ENCODE measurements around the gene MCRIP1. TPM values are rescaled to one million over a fixed set of nuclear protein-coding genes. Genes with fewer than 3 reads are reported as not detected.

The MCRIP1 gene
- total and polyA plus RNA-seq, 2 of the 13 experiments (the other 11 are each of a cell fraction or from before 2014, with no cell fraction given) = 79.7 to 84.9 TPM

DNA sequence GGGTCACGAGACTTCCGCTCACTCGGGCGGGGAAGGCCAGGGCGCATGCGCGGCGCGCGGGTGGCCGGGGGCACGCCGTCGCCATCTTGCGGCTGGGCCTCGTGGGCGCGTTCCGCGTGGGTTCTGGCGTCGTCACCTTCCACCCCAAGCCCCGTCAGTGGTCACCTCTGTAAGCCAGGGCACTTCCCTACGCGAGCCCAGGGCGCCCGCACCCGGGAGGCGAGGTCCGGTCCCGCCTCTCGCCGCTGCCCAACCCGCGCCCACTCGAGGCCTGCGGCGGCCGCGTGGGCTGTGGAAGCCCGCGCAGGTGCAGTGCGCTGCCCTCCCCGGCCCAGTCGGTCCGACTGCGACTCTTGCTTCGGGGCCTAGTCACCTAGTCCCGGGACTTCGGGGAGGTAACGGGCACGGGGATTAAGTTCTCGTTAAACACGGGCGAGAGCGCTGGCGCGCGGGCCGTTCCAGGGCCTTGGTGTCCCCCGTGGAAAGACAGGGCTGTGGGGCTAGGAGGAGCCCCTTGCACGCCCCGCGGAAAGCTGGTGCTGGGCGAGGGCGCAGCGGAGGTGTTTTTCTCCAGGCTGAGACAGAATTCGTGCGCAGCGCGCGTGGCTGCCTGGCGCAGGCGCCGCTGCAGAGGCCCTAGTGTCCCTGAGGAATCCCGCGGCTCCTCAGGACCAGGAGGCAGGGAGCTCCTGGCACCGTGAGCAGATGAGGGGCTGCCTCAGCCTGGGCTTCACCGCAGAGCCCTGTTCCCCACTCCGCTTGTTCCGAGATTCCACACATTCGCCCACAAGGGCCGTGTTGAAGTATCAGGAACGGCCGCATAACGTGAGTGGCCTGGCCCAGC, 38.5 kb upstream of the MCRIP1 start:
- Histone ChIP-seq H3K36me3 (replicated peaks in 1 of 2; ENCODE audit: control insufficient read depth in 1 of 2, insufficient read depth in 2 of 2, low read length in 2 of 2) (peaks cover 11 to 18% of the 10 kb centered on the region in 2 experiments), H2AFZ (ENCODE audit: low read length) (no peak overlapping the region), H3K79me2 (ENCODE audit: insufficient read depth, low read length) (peaks cover 24% of the 10 kb centered on the region), H3K9ac (ENCODE audit: insufficient read depth, low read depth, low read length) (peak overlapping the region; percentile 100), H3K9me3 (ENCODE audit: low read length) (no peaks in the 10 kb centered on the region), H3K27ac (ENCODE audit: extremely low read length, insufficient read depth, low read length) (peak overlapping the region; percentile 98), H3K4me3 (replicated peaks in 1 of 3; ENCODE audit: insufficient read depth in 1 of 3, low read depth in 2 of 3, low read length in 3 of 3) (peak overlapping the region; percentile 65 to 92 (median 90)), H3K4me2 (ENCODE audit: low read depth, low read length) (peak overlapping the region; percentile 94), H3K27me3 (ENCODE audit: control insufficient read depth in 1 of 2, insufficient read depth in 2 of 2, low read length in 2 of 2) (no peaks in the 10 kb centered on the region), H4K20me1 (ENCODE audit: insufficient read depth, low read length) (peaks cover 29% of the 10 kb centered on the region; the same call in 1 of the 2 replicates), H3K4me1 (ENCODE audit: insufficient read depth, low read length) (peaks cover 52% of the 10 kb centered on the region)
- peak; percentile 86 for DNase-seq (ENCODE audit: low spot score)
- intact Hi-C loops (cut with micrococcal nuclease; ENCODE audit: unreplicated experiment) (loop anchor here (2.0 to 5.0 kb wide), 2 partner anchors 21 to 41 kb away; partner anchors contain the start of gene PCYT2), in situ Hi-C loops (cut with HindIII; ENCODE audit: extremely low pct_ligation_motif_present, low pct_unique_long_range_greater_than_20kb) (no loop called here)
- POLR2A ChIA-PET = interaction anchor here (0.9 to 4.3 kb wide), 15 partner anchors 9 to 231 kb away, joined by 3 to 26 read pairs (median 8); partner anchors contain the start of genes ALYREF, ANAPC11, ARL16 and CENPX
- CTCF ChIA-PET (ENCODE audit: low intra/inter-chr PET ratio, low total read pairs) = no interaction called here
- no peak; the same call in 2 of the 3 replicates for ATAC-seq
- no peak for FAIRE-seq
- BruUV-seq (replicated peaks) = TSS peak; percentile 85
- WGBS (ENCODE audit: low lambda C conversion rate) = 42% methylated on average over 10 of the region's 86 CpGs
- no peak; the same call in 1 of the 2 replicates for TF ChIP-seq SOX13 (IDR thresholded peaks at IDR 0.05)
- no peak for TF ChIP-seq SOX13 (CRISPR knock-in tag; conservative IDR thresholded peaks at IDR 0.05 in 1 of 2, IDR thresholded peaks at IDR 0.05 in 1 of 2)
- TF ChIP-seq, protein P1, sequence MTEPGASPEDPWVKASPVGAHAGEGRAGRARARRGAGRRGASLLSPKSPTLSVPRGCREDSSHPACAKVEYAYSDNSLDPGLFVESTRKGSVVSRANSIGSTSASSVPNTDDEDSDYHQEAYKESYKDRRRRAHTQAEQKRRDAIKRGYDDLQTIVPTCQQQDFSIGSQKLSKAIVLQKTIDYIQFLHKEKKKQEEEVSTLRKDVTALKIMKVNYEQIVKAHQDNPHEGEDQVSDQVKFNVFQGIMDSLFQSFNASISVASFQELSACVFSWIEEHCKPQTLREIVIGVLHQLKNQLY (CRISPR knock-in tag; IDR thresholded peaks at IDR 0.05) = no peak
- TF ChIP-seq ZNF326 (CRISPR knock-in tag; IDR thresholded peaks at IDR 0.05; ENCODE audit: borderline replicate concordance) = peak; percentile 74
- TF ChIP-seq SIX4 (CRISPR knock-in tag; IDR thresholded peaks at IDR 0.05) = peak; percentile 75; the same call in 1 of the 2 replicates
- TF ChIP-seq PPARG (CRISPR knock-in tag; conservative IDR thresholded peaks at IDR 0.05) = peak; percentile 35; the same call in 1 of the 2 replicates
- TF ChIP-seq, protein P2, sequence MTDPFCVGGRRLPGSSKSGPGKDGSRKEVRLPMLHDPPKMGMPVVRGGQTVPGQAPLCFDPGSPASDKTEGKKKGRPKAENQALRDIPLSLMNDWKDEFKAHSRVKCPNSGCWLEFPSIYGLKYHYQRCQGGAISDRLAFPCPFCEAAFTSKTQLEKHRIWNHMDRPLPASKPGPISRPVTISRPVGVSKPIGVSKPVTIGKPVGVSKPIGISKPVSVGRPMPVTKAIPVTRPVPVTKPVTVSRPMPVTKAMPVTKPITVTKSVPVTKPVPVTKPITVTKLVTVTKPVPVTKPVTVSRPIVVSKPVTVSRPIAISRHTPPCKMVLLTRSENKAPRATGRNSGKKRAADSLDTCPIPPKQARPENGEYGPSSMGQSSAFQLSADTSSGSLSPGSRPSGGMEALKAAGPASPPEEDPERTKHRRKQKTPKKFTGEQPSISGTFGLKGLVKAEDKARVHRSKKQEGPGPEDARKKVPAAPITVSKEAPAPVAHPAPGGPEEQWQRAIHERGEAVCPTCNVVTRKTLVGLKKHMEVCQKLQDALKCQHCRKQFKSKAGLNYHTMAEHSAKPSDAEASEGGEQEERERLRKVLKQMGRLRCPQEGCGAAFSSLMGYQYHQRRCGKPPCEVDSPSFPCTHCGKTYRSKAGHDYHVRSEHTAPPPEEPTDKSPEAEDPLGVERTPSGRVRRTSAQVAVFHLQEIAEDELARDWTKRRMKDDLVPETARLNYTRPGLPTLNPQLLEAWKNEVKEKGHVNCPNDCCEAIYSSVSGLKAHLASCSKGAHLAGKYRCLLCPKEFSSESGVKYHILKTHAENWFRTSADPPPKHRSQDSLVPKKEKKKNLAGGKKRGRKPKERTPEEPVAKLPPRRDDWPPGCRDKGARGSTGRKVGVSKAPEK (CRISPR knock-in tag; IDR thresholded peaks at IDR 0.05; ENCODE audit: borderline replicate concordance) = no peak
- TF ChIP-seq MYNN (CRISPR knock-in tag; IDR thresholded peaks at IDR 0.05; ENCODE audit: low read depth) = peak; percentile 92; the same call in 1 of the 2 replicates
- TF ChIP-seq, protein P3, sequence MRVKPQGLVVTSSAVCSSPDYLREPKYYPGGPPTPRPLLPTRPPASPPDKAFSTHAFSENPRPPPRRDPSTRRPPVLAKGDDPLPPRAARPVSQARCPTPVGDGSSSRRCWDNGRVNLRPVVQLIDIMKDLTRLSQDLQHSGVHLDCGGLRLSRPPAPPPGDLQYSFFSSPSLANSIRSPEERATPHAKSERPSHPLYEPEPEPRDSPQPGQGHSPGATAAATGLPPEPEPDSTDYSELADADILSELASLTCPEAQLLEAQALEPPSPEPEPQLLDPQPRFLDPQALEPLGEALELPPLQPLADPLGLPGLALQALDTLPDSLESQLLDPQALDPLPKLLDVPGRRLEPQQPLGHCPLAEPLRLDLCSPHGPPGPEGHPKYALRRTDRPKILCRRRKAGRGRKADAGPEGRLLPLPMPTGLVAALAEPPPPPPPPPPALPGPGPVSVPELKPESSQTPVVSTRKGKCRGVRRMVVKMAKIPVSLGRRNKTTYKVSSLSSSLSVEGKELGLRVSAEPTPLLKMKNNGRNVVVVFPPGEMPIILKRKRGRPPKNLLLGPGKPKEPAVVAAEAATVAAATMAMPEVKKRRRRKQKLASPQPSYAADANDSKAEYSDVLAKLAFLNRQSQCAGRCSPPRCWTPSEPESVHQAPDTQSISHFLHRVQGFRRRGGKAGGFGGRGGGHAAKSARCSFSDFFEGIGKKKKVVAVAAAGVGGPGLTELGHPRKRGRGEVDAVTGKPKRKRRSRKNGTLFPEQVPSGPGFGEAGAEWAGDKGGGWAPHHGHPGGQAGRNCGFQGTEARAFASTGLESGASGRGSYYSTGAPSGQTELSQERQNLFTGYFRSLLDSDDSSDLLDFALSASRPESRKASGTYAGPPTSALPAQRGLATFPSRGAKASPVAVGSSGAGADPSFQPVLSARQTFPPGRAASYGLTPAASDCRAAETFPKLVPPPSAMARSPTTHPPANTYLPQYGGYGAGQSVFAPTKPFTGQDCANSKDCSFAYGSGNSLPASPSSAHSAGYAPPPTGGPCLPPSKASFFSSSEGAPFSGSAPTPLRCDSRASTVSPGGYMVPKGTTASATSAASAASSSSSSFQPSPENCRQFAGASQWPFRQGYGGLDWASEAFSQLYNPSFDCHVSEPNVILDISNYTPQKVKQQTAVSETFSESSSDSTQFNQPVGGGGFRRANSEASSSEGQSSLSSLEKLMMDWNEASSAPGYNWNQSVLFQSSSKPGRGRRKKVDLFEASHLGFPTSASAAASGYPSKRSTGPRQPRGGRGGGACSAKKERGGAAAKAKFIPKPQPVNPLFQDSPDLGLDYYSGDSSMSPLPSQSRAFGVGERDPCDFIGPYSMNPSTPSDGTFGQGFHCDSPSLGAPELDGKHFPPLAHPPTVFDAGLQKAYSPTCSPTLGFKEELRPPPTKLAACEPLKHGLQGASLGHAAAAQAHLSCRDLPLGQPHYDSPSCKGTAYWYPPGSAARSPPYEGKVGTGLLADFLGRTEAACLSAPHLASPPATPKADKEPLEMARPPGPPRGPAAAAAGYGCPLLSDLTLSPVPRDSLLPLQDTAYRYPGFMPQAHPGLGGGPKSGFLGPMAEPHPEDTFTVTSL (CRISPR knock-in tag; IDR thresholded peaks at IDR 0.05; ENCODE audit: borderline replicate concordance) = 0 out of 2 replicates have a peak, but pooled peaks have one; percentile 17
- no peak for TF ChIP-seq GZF1 (CRISPR knock-in tag; IDR thresholded peaks at IDR 0.05)
- TF ChIP-seq ZNF761 (CRISPR knock-in tag; conservative IDR thresholded peaks at IDR 0.05) = peak; percentile 92
- TF ChIP-seq RBM22 (optimal IDR thresholded peaks at IDR 0.05; ENCODE audit: low read length) = peak; percentile 78
- no peak for TF ChIP-seq ZNF619 (CRISPR knock-in tag; IDR thresholded peaks at IDR 0.05)
- TF ChIP-seq ARNTL (CRISPR knock-in tag; IDR thresholded peaks at IDR 0.05) = peak; percentile 42; the same call in 1 of the 2 replicates
